ENCODE results near the gene C13orf46.

Gene C13orf46

DNA sequence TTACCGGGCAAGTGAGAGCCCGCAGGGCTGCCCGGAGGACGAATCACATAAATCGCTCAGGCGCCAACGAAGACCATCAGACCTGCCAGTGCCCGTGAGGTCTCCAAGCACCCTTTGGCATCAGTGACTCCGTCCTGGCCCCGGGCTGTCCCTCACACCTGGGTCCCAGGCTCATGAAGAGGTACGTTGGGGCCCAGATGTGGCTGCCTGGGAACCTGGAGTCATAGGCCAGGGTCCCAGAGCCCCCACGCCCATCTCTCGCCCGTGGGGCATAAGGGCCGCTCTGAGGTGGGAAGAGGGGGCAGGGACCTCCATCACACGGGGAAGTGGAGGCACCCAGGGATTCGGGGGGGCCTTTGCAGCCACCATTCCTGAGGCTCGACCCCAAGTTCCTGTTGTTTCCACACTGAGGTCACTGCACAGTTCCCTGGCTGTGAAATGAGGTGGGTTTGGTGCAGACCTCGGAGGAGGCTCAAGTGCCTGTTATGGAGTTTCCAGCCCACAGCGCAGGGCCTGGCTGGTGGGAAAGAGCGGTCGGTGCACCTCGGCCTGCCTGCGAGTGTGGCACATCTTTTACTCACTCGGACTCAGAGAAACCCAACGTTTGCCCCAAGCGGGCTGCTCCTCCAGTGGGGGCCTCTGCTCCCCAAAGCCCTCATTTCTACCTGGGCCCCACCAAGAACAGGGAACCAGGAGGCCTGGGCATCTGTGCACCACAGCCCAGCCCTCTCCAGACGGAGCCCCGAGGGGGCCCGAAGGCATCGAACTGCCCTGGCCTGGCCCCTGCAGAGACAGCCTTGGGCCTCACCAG, 35.9 kb upstream of the C13orf46 start:
- no peak for DNase-seq (ENCODE audit: low spot score)

DNA sequence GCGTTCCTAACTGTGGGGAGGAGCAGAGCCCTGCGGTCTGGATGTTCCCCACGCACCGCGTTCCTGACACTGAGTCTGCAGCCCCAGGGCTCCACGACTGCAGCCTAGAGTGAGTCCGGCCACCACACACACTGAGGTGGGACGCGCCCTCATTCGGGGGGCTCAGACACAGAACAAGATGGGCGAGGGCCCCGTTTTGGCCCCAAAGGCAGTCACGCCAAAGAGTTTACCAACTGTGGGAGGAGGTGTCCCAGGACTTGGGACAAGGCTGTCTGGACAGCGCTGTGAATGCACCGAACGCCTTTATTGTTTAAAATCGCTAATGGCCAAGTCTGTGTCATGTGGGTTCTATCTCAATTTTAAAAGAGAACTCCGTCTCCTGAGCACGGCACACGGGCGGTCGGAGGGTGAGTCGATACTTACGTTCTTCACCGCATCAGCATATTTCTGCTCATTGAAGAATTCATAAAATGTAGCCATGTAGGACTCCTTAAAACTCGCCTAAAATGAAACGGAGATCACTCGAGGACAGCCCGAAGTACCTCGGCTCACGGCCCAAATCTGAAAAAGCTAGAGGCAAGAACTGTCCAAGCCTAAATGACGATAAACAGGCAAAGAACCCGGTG, 35.2 kb upstream of the C13orf46 start:
- DNase-seq (ENCODE audit: low spot score), result no peak

DNA sequence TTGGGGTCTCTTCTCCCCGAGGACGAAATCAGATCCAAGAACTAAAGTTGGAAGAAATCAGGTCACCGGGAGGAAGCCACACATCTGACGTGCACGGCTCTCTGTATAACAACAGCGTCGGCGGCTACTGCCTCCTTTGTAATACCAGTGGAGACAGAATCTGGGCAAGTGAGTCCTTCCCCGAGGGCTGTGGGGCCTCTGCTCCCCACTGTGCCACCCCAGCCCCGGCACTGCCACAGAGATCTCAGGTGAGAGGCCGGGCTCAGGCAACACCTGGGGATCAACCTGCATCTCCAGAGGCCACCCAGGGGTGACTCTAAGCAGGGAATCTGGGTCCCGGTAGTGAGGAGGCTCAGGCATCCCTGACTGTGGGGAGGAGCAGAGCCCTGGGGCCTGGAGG, 33.7 kb upstream of the C13orf46 start:
- no peak for DNase-seq (ENCODE audit: low spot score)

DNA sequence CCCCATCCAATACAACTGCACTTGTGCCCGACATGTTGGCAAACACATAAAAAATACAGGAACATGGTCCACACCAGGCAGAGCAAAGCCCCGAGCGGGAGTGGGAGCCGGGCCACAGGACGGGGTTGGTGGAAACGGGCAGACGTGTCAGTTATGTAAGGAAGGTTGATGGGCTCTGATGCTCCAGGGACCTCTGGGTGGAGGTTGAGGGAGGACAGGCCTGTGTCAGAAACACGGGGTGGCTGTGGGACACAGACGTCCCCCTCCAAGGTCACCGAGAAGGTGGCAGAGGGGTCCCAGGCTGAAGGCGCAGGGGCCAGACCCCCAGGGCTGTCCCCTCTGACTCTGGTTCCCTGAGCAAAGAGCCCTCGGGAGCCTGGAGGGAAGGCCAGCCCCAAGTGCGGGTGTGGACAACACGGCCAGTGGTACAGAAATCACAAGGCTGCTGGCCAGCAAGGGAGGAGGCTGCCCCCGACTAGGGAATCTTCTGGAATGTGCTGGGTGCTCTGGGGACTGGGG, 31.4 kb upstream of the C13orf46 start:
- DNase-seq (ENCODE audit: low spot score), result no peak

DNA sequence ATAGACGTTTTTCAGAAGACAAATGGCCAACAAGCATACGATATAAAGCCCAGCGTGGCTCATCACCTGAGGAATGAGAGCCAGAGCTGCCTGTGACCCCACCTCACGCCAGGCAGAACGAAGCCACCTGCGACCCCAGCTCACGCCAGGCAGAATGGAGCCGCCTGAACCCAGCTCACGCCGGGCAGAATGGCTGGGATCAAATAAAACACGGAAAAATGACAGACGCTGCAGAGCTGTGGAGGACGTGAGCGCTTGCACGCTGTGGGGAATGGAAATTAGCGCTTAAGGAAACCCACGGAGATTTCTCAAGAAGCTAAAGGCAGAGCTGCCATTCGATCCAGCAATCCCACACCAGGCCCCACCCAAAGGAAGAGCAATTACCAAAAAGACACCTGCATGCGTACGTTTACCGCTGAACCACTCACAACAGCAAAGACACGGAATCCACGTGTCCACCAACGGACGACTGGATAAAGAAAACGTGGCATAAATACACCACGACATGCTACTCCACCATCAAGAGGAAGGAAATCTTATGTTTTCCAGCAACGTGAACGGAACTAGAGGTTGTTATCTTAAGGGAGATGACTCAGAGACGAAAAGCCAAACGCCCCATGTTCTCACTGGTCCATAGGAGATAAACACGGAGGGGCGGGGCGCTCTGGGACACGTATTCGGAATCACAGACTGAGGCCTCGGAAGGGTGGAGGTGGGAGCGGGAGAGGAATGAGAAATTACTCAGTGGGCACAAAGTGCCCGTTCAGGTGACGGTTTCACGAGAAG, 30.7 kb upstream of the C13orf46 start:
- no peak for DNase-seq (ENCODE audit: low spot score)

DNA sequence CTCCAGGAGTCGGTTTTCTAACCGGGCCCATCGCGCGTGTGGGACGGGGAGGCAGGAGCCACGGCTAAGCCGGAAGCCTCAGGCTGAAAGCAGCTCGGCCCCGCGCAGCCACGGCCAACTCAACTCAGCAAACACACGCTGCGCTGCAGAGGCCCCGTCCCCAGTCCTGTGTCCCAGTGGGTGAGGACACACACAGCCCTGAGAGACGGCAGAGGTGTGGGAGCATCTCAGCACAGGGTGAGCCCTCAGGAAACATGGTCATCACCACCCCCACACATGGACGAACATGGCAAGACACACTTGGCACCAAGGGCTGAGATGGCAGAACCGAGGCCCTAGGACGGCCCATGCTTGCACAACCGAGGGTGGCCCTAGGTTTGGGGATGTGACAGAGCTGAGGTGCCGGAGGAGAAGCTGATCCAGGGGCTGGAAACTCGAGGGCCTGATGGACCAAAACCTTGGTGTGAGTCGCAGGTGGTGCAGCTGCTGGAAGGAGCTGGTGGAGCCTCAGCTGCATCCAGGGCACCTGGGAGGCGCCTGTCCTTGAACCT, 29.0 kb upstream of the C13orf46 start:
- no peak for DNase-seq (ENCODE audit: low spot score)

DNA sequence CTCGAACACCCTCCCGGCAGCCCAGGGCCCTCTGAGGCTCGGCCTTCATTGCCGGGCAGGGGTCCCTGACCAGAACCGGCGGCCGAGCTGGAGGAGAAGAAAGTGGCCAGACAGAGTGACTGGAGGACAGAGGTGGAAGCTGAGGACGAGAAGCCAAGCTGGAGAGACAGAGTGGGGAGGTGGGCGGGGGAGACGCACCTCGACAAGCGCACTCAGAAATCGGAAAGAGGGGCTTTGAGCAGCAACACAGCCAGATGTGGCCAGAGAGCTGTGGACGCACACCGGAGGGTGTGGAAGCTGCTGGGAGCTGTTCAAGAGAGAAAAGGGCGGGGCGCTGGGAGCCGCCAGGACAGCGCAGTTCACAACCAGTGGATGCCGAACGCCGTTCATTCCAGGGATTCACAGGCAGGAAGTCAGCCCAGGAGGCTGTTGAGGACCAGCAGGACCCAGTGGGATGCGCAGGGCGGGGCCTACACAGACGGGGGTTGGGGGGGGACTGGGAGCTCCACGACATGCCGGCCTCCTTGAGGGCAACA, 28.2 kb upstream of the C13orf46 start:
- no peak for DNase-seq (ENCODE audit: low spot score)

DNA sequence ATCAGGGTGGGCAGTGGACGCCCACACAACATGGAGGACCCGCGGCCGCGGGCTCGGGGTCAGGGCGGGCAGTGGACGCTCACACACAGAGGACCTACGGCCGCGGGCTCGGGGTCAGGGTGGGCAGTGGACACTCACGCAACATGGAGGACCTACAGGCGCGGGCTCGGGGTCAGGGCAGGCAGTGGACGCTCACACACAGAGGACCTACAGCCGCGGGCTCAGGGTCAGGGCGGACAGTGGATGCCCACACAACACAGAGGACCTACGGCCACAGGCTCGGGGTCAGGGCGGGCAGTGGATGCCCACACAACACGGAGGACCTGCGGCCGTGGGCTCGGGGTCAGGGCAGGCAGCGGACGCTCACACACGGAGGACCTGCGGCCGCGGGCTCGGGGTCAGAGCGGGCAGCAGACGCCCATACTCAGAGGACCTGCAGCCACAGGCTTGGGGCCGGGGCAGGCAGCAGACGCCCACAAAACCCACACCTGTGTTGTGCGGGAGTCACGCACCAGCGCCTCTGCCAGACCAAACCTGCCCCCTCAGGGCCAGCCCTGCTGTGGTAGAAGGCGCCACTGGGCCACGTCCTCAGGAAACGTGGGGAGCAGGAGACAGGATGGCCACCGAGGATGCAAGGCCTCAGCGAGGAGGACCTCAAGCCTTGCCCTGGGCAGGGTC, 27.6 kb upstream of the C13orf46 start:
- DNase-seq (ENCODE audit: low spot score), result no peak

DNA sequence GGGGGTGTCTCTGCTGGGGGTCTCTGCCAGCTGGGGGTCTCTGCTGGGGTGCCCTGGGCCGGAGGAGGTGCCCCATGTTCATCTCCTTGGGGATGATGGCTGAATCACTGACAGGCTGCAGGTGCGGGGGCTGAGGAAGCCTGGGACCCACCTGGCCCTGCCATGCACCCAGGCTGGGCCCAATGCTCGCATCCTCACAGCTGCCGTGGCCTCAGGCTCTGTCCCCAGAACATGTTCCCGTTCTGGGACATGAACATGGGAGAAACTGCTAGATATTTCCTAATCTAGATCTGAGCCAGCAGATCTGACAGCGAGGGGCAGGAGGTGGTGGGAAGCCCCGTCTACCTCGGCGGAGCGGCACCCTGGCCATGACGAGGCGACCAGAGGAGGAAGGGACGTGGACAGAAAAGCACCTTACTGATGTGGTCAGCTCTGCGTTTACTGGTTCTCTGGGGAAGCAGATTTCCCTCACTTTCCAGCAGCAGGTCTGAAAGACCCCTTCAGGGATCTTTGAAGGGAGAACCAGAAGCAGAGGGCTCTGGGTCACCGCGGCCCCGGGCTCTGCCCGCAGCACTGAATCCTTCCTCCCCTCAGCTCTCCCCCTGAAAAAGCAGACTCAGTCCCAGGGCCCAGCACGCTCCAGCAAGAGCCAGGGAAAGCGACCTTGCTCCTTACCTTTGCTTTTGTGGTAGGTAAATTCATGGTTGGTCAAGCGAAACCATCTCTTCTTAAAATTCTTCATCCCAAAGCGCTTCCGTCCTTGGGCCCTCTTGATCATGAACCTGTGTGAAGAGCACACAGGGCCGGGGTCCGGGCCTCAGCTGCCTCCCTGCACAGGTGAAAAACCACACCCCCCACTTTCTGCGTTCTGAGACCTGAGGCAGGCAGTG, 26.5 kb upstream of the C13orf46 start:
- no peak for DNase-seq (ENCODE audit: low spot score)

DNA sequence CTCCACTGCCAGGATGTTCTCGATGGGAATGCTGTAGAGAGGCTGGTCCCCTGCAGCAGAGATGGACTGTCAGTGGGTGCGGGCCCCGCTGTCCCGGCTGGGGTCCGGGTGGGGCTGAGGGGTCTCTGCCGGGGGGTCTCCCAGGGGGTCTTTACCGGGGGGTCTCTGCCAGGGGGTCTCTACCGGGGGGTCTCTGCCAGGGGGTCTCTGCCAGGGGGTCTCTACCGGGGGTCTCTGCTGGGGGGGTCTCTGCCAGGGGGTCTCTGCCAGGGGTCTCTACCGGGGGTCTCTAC, 25.7 kb upstream of the C13orf46 start:
- DNase-seq (ENCODE audit: low spot score), result no peak

DNA sequence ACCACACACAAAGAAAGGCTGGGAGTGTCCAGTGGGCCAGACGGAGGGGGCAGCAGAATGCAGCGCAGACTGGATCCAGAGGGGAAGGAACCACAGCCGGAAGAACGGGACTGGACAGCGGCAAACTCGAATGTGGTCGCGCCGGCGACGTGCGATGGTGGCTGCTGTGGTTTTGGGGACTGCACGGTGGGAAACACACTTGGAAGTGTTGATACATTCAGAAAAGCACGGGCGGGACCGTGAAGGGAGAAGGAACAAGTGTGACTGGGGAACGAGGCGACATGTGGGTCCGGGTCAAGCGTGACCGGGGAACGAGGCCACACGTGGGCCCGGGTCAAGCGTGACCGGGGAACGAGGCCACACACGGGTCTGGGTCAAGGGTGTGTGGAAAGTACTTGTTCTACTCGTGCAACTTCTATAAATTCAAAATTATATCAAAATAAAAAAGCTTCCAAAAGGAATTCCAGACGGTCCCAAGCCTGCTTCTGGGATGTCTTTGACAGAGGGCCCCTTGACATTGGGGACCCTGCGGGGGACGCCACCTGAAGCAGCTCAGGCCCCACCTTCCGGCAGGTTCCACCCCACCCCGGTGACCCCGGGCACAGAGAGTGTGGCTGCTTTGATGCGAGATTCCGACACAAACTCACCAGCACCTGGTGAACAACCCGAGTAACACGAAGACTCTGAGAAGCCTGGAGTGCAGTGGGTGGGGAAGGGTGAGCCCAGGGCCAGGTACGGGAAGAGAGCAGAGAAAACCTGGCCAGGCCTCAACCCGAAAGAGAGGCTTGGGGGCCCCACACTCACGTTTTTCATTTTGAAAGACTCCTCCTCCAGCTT, 25.1 kb upstream of the C13orf46 start:
- no peak for DNase-seq (ENCODE audit: low spot score)

DNA sequence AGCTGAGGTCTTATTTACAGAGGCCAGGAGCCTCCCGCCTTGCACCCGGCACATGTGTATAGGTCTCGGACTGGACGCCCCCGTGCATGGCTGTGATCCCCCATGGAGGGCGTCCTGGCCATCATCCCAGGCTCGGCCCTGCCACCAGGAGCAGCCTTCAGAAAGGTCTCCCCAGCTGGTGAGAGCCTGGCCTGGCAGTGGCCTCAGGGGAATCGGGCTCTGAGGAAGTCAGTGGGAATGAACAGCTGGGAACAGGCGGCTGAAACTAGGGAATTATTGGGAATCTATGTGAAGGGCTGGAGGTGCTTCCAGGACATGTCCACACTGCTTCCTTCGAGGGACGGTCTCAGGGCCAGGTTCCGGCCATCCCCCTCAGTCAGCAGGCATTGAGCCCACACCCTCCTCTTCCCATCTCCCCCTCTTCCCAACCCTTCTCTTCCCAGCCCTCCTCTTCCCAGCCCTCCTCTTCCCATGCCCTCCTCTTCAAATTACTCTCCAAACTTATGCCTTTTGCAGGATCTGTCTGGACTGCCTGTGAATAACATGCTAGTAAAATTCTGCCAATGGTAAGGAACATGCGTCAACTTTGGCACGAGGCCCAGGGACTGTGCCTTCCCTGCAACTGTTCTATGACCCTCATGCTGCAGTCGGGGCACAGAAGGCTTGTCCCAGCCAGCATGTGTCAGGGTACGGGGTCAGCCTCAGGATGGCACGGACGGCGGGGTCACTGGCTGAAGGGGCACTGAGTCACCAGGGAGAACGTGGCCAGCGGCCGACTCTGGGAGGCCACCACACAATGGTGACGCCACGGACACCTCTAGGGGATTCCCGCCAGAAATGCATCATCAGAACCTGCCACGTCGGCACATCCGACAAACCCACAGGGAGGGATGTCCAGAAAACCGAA, 24.2 kb upstream of the C13orf46 start:
- DNase-seq (ENCODE audit: low spot score), result no peak

DNA sequence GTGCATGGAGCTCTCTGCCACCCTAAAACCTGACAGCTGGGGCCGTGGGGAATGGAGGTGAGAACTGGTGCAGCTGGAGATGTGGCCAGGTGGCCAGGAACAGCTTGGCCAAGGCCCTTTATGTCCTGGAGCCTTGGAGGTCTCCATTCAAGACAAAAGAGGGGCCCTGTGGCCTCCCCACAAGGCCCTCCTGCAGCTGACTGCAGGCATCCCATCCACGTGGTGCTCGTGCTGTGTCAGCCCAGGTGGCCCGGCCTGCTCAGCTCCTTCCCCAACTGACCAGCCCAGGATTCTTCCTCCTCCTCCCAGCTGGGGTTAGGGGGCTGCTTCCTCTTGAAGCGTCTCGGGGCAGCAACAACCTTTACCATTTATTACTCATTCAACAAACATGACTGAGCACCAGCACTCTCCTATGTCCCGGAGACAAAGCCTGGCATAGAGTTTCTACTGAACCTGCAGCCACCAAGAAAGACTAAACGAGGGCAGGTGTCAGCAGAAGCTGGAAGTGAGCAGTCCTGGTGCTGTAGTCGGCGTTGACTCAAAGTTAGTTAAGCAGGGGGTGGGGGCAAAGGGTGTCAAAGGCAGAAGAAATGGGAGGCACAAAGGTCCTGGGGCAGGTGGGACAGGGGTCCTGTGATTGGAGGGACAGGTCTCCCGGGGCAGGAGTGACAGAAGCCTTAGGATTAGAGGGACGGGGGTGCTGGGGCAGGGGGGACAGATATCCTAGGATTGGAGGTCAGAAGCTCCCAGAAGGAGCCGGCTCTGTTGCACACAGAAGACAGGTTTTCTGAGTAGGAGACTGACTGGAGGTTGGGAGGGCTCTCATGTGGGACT, 23.3 kb upstream of the C13orf46 start:
- DNase-seq (ENCODE audit: low spot score), result no peak

DNA sequence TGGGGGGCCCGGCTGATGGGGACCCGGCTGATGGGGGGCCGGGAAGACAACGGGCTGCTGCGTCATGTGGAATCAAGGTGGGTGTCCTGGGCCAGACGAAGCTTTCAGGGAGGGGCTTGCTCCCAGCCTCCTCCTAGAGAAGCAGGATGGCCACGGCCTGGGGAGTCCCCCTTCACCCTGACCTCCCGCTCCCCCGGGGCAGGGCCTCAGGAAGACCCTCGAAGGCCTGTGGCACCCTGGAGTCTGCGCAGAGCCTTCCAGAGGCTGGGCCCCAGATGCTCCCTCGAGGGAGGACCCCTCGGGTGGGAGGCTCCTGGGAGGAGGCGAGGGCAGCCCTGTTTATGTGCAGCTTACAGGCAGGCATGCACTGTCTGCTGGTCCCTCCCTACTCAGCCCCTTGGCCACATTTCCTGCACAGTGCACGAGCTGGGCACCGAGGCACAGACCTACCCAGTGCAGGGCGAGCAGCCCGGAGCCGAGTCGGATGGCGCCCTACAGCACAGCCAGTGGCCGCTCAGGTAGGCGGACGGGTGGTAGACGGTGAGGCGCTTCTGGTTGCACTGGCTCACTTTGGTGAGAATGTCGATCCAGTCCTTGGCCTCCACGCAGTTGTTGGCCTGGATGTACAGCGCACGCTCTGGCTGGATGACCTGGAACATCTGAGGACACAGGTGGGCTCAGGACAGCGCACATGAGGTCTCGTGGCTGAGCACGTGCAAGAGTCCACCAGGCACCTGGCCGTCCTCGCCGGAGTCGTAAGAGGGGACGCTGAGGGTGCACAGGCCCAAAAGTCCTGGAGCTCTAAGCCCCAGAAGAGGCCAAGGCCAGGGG, 22.4 kb upstream of the C13orf46 start:
- no peak for DNase-seq (ENCODE audit: low spot score)

DNA sequence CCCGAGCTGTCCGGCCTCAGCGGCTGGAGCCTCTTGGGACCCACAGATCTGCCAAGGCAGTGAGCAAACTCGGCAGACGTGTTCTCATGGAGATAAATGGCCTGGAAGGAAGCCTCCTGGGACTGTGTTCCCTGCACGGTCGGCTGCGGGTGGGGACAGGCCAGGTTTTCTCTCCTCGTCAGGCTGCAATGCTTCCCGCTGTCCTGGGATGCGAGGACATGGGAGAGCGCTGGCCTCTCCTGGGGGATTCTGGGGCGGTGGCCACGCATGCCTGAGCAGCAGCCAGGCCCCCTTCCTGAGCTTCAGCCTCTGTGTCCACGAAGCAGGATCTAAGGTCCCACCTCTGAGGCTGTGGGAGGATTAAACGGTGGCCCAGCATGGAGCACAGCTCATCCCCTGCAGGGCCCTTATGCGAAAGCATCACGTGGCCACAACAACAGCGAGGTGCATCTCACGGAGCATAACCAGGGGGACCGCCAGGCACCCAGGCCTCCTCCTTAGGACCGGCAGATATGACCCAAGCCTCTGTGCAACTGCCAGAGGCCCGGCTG, 21.2 kb upstream of the C13orf46 start:
- DNase-seq (ENCODE audit: low spot score), result no peak

DNA sequence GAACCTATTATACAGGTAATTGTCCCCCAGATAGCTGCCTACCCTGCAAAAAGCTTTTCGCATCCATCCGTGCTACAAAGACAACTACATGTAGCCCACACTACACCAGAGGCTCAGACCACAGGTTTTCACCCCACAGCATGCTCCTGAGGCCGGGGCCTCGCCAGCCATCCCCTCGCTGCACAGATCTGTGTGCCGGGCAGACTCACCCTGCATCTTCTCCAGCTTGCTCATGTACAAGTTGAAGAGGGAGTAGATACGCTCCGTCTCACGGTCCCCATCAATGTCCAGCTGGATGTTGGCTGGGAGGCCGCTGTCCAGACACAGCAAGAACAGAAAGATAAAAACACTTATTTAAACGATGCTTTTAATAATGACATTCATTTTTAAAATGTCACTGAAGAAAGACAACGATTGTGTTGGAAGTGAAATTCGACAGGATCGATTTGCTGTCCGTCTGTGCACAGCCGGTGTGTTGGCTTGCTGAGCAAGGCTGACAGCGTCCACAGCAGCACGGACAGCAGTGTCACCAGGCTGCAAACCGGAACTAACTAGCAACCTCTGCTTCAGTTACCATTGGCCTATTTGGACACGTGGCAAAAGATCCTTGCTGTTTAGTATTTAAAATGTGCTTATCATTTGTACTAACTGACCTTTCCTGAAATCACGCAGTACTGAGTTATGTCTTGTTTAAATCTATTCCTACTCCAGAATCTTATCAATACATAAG, 18.6 kb upstream of the C13orf46 start:
- no peak for DNase-seq (ENCODE audit: low spot score)
